ENCODE data around the gene EPHX1. TPM values are rescaled to one million over a fixed set of nuclear protein-coding genes. Genes with fewer than 3 reads are reported as not detected.

EPHX1 gene
- total RNA-seq = 16.0 and 63.3 TPM in 2 replicates

GRCh38 chr1:225809842-225810578, at the start of gene EPHX1:
Gene EPHX1, plus strand, starts transcription at chr1:225810124. Its CDS starts 18,606 bp downstream, at chr1:225828730.

GRCh38 chr1:225777583-225778336, 32.2 kb upstream of the EPHX1 start, which contains the start of gene SRP9:
Gene SRP9, plus strand, starts transcription at chr1:225777826. Its CDS starts 115 bp downstream, at chr1:225777941.

GRCh38 chr1:225881959-225882693, 72.2 kb downstream of the EPHX1 start, which contains the start of gene TMEM63A:
Gene TMEM63A, minus strand, starts transcription at chr1:225882380. Its CDS starts 4,800 bp downstream, at chr1:225877580.

GRCh38 chr1:225888898-225889601, 79.1 kb downstream of the EPHX1 start, which contains the start of gene LEFTY1:
Gene LEFTY1, minus strand, starts transcription at chr1:225889146. Its CDS starts 80 bp downstream, at chr1:225889066.

Other genes with a start within 250 kb of the EPHX1 start
- gene ENAH, start 157.0 kb upstream of the EPHX1 start, total RNA-seq = 23.8 and 43.7 TPM in 2 replicates
- gene SRP9, start 32.3 kb upstream of the EPHX1 start, total RNA-seq = 129 and 231 TPM in 2 replicates
- 10.8 and 17.7 TPM in 2 replicates for gene TMEM63A, start 72.3 kb downstream of the EPHX1 start, total RNA-seq
- under 0.01 TPM in 1 of 2 replicates, not detected in the other for gene LEFTY1, start 79.0 kb downstream of the EPHX1 start, total RNA-seq
- gene PYCR2, start 114.1 kb downstream of the EPHX1 start, total RNA-seq = 33.5 and 53.4 TPM in 2 replicates
- gene LEFTY2, start 131.1 kb downstream of the EPHX1 start, total RNA-seq = 0.13 TPM in 1 of 2 replicates, not detected in the other
- gene SDE2, start 189.2 kb downstream of the EPHX1 start, total RNA-seq = 8.3 and 10.5 TPM in 2 replicates